Hematopoietic multipotent progenitor cell treated with erythropoietin and hydrocortisone succinate and interleukin-3 and kit ligand, for 4 days (in vitro differentiated cells): ENCODE results near the gene RNF167.

ENCODE experiments used
- DNase-seq: peaks from one replicate; pipeline ENCODE4 v3.0.0-alpha.2; 2015

RNF167 gene

DNA sequence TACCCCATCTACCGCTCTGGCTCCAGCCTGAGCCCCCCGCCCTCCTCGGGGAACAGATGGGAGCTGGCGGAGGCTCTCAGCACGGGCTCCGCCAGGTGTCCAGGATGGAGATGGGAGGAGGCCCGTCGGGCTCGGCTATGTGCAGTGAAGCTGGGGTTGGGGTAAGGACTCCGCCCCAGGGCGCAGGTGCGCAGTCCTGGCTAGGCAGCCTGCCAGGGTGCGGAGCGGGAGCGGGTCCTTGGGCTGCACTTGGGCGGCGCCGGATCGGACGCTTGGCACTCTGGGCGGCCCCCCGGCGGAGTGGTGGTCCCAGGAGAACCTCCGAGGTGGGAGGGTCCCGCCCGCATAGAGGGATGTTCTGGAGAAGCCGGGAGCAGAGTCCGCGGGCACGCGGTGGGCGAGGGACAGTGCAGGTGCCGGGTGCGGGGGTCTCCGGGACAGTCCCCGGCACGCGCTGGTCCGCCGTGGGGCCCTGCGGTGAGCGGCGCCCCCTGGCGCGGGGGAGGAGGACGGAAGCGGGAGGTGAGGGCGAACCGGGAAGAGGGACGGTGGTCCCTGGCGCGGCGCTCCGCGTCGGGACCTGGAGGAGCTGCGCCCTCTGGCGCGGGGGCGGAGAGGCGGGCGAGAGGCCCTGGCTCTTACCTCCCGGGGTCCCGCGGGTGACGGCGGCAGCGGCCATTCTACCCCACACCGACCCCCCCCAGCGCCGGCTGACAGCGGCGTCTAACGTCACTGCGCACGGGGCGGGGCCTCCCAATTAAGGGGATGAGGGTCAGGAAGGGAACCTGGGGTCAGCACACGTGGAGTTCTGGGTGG lies 47.1 kb downstream of the RNF167 start, which contains the start of gene CAMTA2:
Gene CAMTA2, minus strand, starts transcription at position 725 of the 816 bp plus-strand sequence. CDS start 1,453 bp downstream, outside the sequence.
- DNase-seq, result peak; percentile 94

DNA sequence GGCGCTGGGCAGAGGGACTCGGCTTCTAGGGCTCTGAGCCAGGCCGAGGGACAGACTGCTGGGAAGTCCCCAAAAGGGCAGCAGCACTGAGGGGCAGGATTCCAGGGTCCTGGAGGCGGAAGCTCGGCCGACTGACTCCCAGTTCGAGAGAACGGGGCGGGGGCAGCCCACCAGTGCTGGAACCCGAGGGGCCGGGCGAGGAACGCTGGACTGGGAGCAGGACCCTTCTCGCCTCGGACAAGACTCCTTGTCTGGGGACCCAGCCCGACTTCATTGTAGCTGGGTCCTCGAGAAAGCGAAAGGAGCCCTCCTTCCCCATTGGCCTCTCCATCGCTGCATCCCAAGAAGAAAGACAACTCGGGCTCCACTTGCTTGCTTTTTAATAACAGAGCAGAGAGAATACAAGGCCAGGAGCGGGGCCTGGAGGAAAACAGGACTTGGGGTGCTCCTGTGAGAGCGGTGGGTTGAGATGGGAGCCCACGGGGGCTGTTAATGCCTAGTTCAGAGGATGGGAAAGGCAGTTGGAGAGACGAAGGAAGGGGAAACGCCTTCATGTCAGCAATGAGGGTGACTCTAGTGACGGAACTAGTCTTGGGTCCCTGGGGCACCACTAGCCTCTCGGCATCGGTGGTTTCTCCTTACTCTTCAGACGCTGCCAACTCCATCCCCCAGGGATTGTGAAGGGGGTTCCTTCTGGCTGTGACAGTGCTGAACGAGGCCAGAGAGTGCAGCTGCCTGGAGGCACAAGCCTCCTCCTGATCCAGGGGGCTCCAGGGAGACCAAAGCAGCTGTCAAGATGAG lies 47.9 kb downstream of the RNF167 start:
- DNase-seq, result peak; percentile 31

DNA sequence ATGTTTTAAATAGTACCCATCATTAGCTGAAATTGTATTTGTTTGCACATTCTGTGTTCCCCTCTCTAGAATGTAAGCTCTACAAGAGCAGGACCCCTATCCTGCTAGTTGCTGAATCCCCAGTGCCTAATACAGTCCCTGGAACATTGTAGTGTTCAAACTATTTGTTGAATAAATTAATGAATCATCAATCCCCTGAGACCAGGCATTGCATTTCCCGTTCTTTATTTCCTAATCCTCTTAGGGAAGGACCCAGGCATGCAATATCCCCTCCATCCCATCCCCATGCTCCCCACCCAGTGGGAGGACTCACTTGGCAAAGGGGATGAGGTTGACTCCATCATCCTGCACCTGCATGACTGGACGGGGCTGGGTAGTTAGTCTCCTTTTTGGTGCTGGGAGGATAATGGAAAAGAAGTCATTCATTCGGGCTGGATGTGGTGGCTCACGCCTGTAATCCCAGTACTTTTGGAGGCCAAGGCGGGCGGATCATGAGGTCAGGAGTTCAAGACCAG lies 54.1 kb downstream of the RNF167 start:
- DNase-seq, result no peak
